ENCODE results near the gene RAB11FIP4. TPM values are rescaled to one million over a fixed set of nuclear protein-coding genes. Genes with fewer than 3 reads are reported as not detected.
A peak's percentile ranks its signal among the peaks of the same experiment; 100 is the strongest.

Gene RAB11FIP4
- total RNA-seq, 1 experiment from 2014 or later, result 54.9 TPM

- Mint-ChIP-seq H3K27me3 (ENCODE audit: low read depth) (no peaks in the 10 kb centered on the region), H3K9me3 (no peaks in the 10 kb centered on the region), H3K4me3 (no peak overlapping the region), H3K27ac (peak overlapping the region; percentile 58; the same call in 1 of the 2 replicates), H3K4me1 (peaks cover 16% of the 10 kb centered on the region), H3K36me3 (no peaks in the 10 kb centered on the region)
- POLR2A ChIA-PET, result no interaction called here
- TF ChIP-seq E2F4 (CRISPR knock-in tag; IDR thresholded peaks at IDR 0.05; ENCODE audit: borderline replicate concordance, low read depth), result no peak
- TF ChIP-seq, protein P1, sequence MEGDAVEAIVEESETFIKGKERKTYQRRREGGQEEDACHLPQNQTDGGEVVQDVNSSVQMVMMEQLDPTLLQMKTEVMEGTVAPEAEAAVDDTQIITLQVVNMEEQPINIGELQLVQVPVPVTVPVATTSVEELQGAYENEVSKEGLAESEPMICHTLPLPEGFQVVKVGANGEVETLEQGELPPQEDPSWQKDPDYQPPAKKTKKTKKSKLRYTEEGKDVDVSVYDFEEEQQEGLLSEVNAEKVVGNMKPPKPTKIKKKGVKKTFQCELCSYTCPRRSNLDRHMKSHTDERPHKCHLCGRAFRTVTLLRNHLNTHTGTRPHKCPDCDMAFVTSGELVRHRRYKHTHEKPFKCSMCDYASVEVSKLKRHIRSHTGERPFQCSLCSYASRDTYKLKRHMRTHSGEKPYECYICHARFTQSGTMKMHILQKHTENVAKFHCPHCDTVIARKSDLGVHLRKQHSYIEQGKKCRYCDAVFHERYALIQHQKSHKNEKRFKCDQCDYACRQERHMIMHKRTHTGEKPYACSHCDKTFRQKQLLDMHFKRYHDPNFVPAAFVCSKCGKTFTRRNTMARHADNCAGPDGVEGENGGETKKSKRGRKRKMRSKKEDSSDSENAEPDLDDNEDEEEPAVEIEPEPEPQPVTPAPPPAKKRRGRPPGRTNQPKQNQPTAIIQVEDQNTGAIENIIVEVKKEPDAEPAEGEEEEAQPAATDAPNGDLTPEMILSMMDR (IDR thresholded peaks at IDR 0.05), result no peak
- no peak for TF ChIP-seq HMGXB4 (CRISPR knock-in tag; IDR thresholded peaks at IDR 0.05)
- TF ChIP-seq MYBL2 (CRISPR knock-in tag; IDR thresholded peaks at IDR 0.05), result no peak
- no peak for TF ChIP-seq MAX (CRISPR knock-in tag; IDR thresholded peaks at IDR 0.05)
- DNase-seq (ENCODE audit: low spot score), result peak; percentile 13
- ATAC-seq, result no peak
- CTCF ChIA-PET, result interaction anchor here (2.5 to 3.8 kb wide), 2 partner anchors 15 to 33 kb away, joined by 7 to 21 read pairs; no protein-coding TSS in a partner anchor
These were observed 12.8 kb downstream of the RAB11FIP4 start for GRCh38 chr17:31404028-31404949.

DNA sequence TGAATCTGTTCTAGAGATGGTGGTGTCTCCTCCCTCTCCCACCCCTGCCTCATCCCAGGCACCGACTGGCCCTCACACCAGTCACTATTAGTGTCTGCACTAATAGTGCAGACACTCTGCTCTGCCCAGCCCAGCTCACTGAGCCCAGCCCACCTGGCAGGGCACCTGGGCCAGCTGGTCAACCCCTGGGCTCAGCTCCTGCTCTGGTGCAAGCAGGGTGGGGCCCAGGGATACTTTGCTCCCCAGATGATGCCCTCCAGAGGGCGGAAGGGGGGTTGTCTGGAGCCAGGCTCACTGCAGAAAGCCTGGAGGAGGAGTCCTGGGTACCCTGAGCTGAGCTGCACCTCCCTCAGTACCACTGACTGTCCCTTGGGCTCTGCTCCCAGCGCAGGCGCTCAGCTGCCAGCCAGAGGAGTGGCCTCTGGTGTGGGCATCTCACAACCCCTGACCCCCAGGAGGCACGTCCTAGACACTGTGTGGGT, 14.5 kb downstream of the RAB11FIP4 start:
- peak; percentile 52 for DNase-seq (ENCODE audit: low spot score)
- ChIA-PET CTCF (interaction anchor here (0.6 to 3.8 kb wide), 15 partner anchors 8 to 437 kb away, joined by 3 to 21 read pairs (median 4); partner anchors contain the start of gene RAB11FIP4), POLR2A (interaction anchor here (0.6 kb wide), 1 partner anchor 82 kb away, joined by 3 read pairs; no protein-coding TSS in a partner anchor)
- Mint-ChIP-seq H3K27ac (no peak overlapping the region), H3K27me3 (ENCODE audit: low read depth) (no peaks in the 10 kb centered on the region), H3K36me3 (no peaks in the 10 kb centered on the region), H3K4me3 (no peak overlapping the region), H3K4me1 (peaks cover 17% of the 10 kb centered on the region), H3K9me3 (no peaks in the 10 kb centered on the region)
- TF ChIP-seq SOX15 (CRISPR knock-in tag; IDR thresholded peaks at IDR 0.05) (no peak), NFYB (CRISPR knock-in tag; conservative IDR thresholded peaks at IDR 0.05; ENCODE audit: low read depth) (no peak), E2F4 (CRISPR knock-in tag; IDR thresholded peaks at IDR 0.05; ENCODE audit: borderline replicate concordance, low read depth) (no peak)
- ATAC-seq, result peak; percentile 96

DNA sequence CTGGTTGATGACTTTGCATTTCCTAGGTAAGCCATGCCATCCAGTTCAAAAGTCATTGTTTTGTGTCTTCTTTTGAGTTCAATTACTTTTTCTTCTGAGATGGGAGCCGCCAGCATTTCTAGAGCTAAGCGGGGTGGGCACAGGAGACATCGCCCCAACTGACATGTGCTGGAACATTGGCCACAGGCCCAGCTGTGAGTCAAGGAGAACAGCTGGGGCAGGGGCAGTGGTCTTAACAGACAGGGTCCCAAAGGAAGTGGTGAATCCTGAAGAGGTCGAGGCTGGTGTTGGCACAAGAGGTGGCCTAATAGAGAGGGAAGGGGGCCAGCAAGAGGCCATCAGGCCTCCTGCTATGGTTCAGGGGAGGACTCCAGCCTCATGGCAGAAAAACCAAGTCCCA, 17.1 kb downstream of the RAB11FIP4 start:
- Mint-ChIP-seq H3K9me3 (no peaks in the 10 kb centered on the region), H3K4me1 (peaks cover 26% of the 10 kb centered on the region), H3K27ac (no peak overlapping the region), H3K27me3 (ENCODE audit: low read depth) (no peaks in the 10 kb centered on the region), H3K4me3 (no peak overlapping the region), H3K36me3 (no peaks in the 10 kb centered on the region)
- no peak for DNase-seq (ENCODE audit: low spot score)
- ATAC-seq, result no peak
- POLR2A ChIA-PET, result no interaction called here
- CTCF ChIA-PET, result interaction anchor here (0.8 to 1.1 kb wide), 2 partner anchors 19 to 109 kb away, joined by 3 read pairs; no protein-coding TSS in a partner anchor
- TF ChIP-seq NR2C2 (CRISPR knock-in tag; IDR thresholded peaks at IDR 0.05) (no peak), ZBTB21 (CRISPR knock-in tag; IDR thresholded peaks at IDR 0.05; ENCODE audit: borderline replicate concordance) (no peak), ZNF317 (CRISPR knock-in tag; IDR thresholded peaks at IDR 0.05; ENCODE audit: borderline replicate concordance, low read depth) (no peak), SOX15 (CRISPR knock-in tag; IDR thresholded peaks at IDR 0.05) (no peak), OVOL2 (CRISPR knock-in tag; IDR thresholded peaks at IDR 0.05; ENCODE audit: borderline replicate concordance) (no peak), ZNF138 (CRISPR knock-in tag; conservative IDR thresholded peaks at IDR 0.05) (no peak), GABPB1 (CRISPR knock-in tag; IDR thresholded peaks at IDR 0.05) (no peak), CREB1 (CRISPR knock-in tag; IDR thresholded peaks at IDR 0.05) (no peak)
- TF ChIP-seq, protein P1 (IDR thresholded peaks at IDR 0.05), result no peak
- TF ChIP-seq, protein P2, sequence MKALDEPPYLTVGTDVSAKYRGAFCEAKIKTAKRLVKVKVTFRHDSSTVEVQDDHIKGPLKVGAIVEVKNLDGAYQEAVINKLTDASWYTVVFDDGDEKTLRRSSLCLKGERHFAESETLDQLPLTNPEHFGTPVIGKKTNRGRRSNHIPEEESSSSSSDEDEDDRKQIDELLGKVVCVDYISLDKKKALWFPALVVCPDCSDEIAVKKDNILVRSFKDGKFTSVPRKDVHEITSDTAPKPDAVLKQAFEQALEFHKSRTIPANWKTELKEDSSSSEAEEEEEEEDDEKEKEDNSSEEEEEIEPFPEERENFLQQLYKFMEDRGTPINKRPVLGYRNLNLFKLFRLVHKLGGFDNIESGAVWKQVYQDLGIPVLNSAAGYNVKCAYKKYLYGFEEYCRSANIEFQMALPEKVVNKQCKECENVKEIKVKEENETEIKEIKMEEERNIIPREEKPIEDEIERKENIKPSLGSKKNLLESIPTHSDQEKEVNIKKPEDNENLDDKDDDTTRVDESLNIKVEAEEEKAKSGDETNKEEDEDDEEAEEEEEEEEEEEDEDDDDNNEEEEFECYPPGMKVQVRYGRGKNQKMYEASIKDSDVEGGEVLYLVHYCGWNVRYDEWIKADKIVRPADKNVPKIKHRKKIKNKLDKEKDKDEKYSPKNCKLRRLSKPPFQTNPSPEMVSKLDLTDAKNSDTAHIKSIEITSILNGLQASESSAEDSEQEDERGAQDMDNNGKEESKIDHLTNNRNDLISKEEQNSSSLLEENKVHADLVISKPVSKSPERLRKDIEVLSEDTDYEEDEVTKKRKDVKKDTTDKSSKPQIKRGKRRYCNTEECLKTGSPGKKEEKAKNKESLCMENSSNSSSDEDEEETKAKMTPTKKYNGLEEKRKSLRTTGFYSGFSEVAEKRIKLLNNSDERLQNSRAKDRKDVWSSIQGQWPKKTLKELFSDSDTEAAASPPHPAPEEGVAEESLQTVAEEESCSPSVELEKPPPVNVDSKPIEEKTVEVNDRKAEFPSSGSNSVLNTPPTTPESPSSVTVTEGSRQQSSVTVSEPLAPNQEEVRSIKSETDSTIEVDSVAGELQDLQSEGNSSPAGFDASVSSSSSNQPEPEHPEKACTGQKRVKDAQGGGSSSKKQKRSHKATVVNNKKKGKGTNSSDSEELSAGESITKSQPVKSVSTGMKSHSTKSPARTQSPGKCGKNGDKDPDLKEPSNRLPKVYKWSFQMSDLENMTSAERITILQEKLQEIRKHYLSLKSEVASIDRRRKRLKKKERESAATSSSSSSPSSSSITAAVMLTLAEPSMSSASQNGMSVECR (CRISPR knock-in tag; IDR thresholded peaks at IDR 0.05; ENCODE audit: borderline replicate concordance), result no peak

Data from WTC11 (cell line).